ENCODE measurements around the gene FRAT2. TPM values are rescaled to one million over a fixed set of nuclear protein-coding genes. Genes with fewer than 3 reads are reported as not detected.

The FRAT2 gene
- total and polyA plus RNA-seq, 2 of the 4 experiments (the other 2 are of a cell fraction): 2.0 to 2.5 TPM

GRCh38 chr10:97292862-97293198, 41.7 kb downstream of the FRAT2 start:
- Histone ChIP-seq H3K4me2 (ENCODE audit: low read depth, low read length) (peak overlapping the region; percentile 44; the same call in 1 of the 2 replicates), H3K56ac (ENCODE audit: extremely low read depth, insufficient read depth, low read length) (no peak overlapping the region), H3K4ac (ENCODE audit: low read depth, low read length) (no peak overlapping the region), H4K20me1 (ENCODE audit: insufficient read depth, low read length) (no peaks in the 10 kb centered on the region), H3K79me1 (ENCODE audit: low read depth in 1 of 2, low read length in 2 of 2) (peaks cover 10 to 25% of the 10 kb centered on the region in 2 experiments), H2BK5ac (ENCODE audit: low read depth, low read length, poor library complexity, severe bottlenecking) (no peak overlapping the region), H4K91ac (ENCODE audit: insufficient read depth, low read depth, low read length) (no peak overlapping the region), H3K4me1 (ENCODE audit: control insufficient read depth, insufficient read depth, low read length) (no peaks in the 10 kb centered on the region), H4K5ac (ENCODE audit: low read depth, low read length) (no peak overlapping the region), H3K14ac (replicated peaks; ENCODE audit: low read depth, low read length) (no peak overlapping the region), H3K9ac (ENCODE audit: low read depth, low read length) (no peak overlapping the region), H3K9me1 (ENCODE audit: insufficient read depth, low read length) (no peaks in the 10 kb centered on the region; the same call in 1 of the 2 replicates), H2BK120ac (ENCODE audit: low read depth, low read length) (no peak overlapping the region), H4K8ac (ENCODE audit: low read depth in 2 of 2, low read length in 2 of 2) (no peak overlapping the region), H2AK9ac (replicated peaks; ENCODE audit: low read depth, low read length, poor library complexity) (no peak overlapping the region), H3K36me3 (ENCODE audit: control insufficient read depth, insufficient read depth, low read length) (no peaks in the 10 kb centered on the region), H3K18ac (ENCODE audit: low read depth, low read length) (no peak overlapping the region), H3K27me3 (ENCODE audit: control insufficient read depth, insufficient read depth, low read length) (no peaks in the 10 kb centered on the region), H2BK20ac (ENCODE audit: low read depth, low read length) (no peak overlapping the region), H3K27ac (ENCODE audit: insufficient read depth, low read length) (no peak overlapping the region), H2AK5ac (ENCODE audit: low read depth, low read length) (no peak overlapping the region), H3K23ac (ENCODE audit: low read depth, low read length) (no peak overlapping the region), H2AFZ (replicated peaks; ENCODE audit: low read length, poor library complexity) (no peak overlapping the region), H3K4me3 (ENCODE audit: insufficient read depth, low read depth, low read length) (no peak overlapping the region), H2BK15ac (ENCODE audit: low read depth, low read length) (no peak overlapping the region), H3K9me3 (ENCODE audit: control insufficient read depth, insufficient read depth, low read length) (no peaks in the 10 kb centered on the region)
- no TSS peak for BruUV-seq (replicated peaks)
- no peak for TF ChIP-seq MAFK (IDR thresholded peaks at IDR 0.05; ENCODE audit: low read depth, low read length)
- TF ChIP-seq CHD1 (IDR thresholded peaks at IDR 0.05; ENCODE audit: low read depth, low read length): no peak
- TF ChIP-seq NFE2L2 (IDR thresholded peaks at IDR 0.05; ENCODE audit: low read depth, low read length): 0 out of 2 replicates have a peak, but pooled peaks have one; percentile 36
- TF ChIP-seq RCOR1 (IDR thresholded peaks at IDR 0.05; ENCODE audit: insufficient replicate concordance, low read length): no peak
- TF ChIP-seq ELK1 (IDR thresholded peaks at IDR 0.05; ENCODE audit: borderline replicate concordance, low read depth, low read length): no peak
- intact Hi-C loops (cut with micrococcal nuclease) (loop anchor here (1.0 to 2.0 kb wide), 2 partner anchors 26 to 39 kb away; partner anchors contain the start of gene FRAT1), in situ Hi-C loops (cut with MboI; ENCODE audit: low sequenced_read_pairs) (no loop called here), dilution Hi-C loops (cut with HindIII; ENCODE audit: low sequenced_read_pairs, unreplicated experiment) (no loop called here)
- no CpG with 5 or more reads among the region's 3 CpGs for WGBS, 2 experiments (ENCODE audit: extremely low coverage in 2 of 2, insufficient read length in 1 of 2)
- ChIA-PET CTCF (interaction anchor here (1.0 kb wide), 1 partner anchor 122 kb away, joined by 3 read pairs; no protein-coding TSS in a partner anchor), POLR2A (ENCODE audit: unreplicated experiment) (no interaction called here)
- DNase-seq (no peak), ATAC-seq (ENCODE audit: low read depth) (no peak)
